HG02970 (cell line): Measurements from ENCODE around the gene ARHGEF10L.

Experiments
- ATAC-seq: cut with Tn5 transposase; IDR thresholded peaks from one replicate; pipeline ENCODE4 v1.9.1; 2021; ENCODE audit warnings: mild to moderate bottlenecking, moderate library complexity, moderate number of reproducible peaks; ENCODE audit not compliant: unreplicated experiment, low FRiP score

Gene ARHGEF10L

DNA sequence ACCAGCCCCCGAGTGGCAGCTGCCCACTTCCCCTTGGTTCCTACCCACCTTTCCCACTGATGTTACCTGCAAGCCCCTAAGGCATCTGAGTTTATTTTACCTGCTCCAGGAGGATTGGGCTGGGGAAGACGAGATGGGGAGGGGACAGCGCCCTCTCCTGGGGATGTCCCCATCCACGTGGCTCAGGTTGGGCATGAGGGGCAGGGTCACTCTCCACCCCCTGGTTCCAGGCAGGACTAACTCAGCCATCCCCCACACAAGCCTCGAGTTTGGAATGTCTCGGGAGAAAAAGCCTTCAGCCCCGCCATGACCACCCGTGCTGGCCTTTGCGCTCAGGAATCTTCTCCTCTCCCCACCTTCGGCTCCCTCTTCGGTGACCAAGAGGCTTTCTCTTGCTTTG is 90.0 kb downstream of the ARHGEF10L start:
- ATAC-seq, result no peak

DNA sequence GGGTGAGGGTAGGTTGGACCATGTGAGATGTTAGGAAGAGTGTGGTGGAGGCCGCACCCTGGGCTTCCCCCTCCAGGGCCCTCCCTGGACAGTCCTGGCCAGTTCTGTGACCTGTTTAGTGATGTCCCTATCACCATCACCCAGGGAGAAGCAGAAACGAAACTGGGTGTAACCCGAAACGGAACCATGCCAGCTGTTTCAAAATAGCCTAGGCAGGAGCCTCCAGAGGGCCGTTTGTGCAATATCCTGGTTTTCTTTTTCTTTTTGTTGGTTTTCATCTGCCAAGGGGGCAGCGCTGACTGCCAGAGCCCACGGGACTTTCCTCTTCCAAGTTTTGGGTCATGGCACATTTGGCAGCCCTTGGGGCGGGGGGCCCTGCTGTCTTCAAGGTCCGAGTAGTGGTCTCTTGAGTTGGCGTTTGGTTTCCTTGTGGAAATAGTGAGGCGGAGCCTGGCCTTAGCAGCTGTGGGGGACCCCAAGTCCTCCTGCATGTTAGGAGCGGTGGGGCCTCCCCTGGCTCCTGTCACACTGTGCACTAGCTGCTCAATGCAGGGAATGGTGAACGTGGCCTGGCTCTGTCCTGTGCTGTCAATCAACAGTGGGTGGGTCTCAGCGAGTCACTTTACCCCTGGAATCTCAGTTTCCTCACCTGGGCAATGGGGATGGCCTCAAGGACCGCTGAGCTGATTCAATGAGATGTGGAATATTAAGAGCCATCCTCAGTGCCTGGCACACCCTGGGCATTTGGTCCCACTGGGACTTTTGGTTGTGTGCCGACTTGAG is 90.7 kb downstream of the ARHGEF10L start:
- ATAC-seq, result no peak

DNA sequence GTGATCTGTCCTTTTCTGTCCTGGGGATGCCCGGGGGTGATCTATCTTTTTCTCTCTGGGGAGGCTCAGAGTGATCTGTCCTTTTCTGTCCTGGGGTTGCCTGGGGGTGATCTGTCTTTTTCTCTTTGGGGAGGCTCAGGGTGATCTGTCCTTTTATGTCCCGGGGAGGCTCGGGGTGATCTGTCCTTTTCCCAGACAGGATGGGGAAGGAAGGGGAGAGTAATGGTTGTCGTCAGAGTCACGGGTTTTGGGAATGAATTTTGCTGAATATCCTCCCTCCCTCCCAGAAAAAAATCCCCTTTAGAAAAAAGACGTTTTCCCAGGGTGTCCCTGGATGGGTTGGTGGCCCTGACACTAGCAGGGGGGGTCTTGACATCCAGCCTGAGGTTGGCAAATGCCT is 91.5 kb downstream of the ARHGEF10L start:
- ATAC-seq, result no peak

DNA sequence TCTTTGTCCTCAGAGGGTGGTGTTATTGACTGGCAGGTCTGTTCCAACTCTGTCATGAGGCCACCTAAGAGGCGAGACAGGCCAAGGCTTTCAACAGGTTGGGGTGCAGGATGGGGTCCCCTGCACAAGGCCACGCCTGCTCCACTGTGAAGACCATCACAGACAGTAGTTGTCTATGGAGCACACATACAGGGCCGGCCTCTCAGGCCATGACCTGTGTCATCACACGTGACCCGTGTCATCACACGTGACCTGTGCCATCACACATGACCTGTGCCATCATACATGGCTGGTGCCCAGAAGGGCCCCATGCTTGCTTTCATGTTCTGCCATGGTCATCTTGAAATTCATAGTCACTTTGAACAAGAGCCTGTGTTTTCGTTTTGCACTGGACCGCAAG is 91.9 kb downstream of the ARHGEF10L start:
- no peak for ATAC-seq

DNA sequence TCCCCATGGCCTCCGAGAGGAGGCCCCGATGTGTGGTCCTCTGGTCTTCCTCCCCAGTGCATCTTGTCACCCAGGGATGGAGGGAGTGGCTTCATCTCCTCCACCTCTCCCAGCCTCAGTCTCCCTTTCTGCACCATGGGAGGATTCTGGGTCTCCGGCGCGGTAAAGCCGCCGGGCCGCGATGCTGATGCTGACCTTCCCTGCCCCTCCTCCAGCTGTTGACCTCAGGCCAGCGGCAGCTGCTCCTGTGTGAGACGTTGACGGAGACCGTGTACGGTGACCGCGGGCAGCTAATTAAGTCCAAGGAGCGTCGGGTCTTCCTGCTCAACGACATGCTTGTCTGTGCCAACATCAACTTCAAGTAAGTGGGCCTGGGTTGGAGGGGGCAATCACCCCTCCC is 92.6 kb downstream of the ARHGEF10L start:
- no peak for ATAC-seq

DNA sequence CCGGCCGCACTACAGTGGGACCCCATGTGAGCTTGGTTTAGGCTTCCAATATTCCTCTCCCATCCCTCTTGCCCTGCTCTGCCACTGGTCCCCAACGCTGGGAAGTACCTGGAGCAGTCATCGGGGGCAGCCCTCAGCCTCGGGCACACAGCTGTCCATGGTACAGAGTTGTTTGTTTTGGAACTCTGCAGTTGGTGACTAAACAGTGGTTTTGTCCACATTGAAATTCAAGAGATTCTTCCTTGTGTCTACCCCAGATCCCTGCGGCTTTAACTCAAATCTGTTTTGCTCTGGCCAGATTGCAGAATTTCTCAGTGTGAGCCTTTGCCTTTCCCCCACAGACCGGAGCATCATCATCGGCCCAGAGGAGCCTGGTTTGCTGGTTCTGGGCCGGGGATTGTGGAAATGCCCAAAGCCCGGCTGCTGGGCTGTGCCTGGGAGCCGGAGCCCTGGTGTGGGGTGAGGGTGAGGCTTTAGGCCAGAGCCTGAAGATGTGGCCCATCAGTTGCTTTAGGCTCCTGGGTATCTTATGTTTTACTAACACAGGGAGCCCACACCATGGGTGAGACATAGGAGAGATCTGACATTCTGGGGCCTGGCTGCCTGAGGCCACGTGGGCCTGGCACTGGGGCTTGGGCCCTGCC is 93.2 kb downstream of the ARHGEF10L start:
- ATAC-seq, result no peak

DNA sequence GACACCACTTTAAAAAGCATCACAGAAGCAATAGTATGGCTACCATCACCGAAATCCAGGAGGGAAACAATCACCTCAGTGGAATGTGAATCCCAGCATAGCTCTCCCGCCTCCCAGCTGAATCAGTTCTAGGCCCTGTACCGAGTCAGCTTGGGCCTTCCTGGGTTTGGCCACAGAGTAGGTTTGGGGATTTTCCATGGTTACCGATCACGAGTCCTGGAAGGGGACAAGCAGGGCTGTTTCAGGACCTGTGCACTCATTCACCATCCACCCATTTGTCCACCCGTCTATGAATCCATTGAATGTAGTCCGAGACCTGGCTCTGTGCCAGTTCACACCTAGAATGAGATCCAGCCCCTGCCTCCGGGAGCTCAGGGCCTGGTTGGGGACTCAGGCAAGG is 94.2 kb downstream of the ARHGEF10L start:
- ATAC-seq, result no peak

DNA sequence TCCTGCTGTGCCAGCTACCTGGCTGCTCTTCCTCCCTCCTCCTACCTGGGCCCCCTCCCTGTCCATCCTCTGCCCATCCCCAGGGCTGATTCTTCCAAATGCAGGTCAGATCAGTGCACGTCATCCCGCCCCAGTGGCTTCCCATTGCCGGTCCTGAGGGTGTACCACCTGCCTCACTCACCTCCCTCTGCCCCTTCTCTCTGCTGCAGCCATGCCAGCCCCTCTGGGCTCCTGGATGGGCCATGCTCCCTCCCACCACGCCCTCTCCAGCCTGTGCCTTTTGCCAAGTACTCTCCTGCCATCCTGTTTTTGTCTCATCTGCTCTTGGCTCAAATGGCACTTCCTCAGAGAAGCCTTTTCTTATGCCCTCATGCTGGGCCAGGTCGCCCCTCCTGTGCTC is 95.8 kb downstream of the ARHGEF10L start:
- no peak for ATAC-seq

DNA sequence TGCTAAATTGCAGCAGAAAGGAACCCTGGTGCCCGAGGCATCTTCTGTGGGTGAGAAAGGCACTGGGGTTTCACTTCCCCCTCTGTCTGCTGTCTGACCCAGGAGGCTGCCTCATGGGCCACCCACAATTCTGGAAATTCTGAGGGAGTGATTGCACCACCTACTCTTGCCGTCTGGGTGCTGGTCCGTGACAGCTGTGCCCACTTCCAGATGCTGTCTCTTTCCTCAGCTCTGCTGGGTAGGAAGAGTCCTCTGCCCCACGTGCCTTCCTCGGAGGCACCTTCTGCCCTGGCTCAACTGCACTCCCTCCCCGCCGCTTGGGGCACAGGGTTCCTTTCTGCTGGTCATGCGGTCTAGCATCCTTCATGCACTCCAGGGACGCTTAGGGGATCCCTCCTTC is 96.3 kb downstream of the ARHGEF10L start:
- no peak for ATAC-seq

DNA sequence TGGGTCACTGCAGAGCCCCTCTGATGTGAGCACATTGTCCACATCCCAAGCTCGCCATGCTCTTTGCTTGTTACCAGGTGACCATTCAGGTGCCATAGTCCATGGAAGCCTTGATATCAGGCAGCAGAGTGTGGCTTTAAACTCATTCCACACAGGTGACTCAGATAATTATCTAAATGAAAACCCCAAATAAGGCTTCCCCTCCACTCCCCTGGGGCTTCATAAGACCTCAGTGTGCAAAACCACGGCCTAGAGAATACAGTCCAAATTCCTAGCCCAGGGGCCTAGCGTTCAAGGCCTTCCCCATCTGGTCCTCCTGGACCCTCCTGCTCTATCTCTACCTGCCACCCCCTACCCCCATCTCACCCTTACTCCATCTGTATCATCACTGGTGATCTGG is 97.1 kb downstream of the ARHGEF10L start:
- no peak for ATAC-seq

DNA sequence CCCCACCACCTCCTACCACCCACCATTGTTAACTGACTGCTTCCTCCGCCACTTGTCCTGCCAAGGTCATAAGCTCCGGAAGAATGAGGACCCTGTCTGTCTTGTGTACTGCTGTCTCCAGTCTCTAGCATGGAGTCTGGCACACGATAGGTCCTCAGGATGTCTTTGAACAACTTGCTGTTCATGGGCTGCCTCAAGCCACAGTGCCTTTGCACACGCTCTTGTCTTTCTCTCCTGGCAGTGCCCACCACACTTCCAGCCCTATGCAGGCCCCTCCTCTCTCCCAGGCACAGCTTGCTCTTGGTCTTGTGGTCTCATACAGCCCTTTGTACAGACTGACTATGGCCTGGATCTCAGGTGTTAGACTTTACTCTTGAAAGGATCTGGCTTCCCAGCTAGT is 97.6 kb downstream of the ARHGEF10L start:
- no peak for ATAC-seq

DNA sequence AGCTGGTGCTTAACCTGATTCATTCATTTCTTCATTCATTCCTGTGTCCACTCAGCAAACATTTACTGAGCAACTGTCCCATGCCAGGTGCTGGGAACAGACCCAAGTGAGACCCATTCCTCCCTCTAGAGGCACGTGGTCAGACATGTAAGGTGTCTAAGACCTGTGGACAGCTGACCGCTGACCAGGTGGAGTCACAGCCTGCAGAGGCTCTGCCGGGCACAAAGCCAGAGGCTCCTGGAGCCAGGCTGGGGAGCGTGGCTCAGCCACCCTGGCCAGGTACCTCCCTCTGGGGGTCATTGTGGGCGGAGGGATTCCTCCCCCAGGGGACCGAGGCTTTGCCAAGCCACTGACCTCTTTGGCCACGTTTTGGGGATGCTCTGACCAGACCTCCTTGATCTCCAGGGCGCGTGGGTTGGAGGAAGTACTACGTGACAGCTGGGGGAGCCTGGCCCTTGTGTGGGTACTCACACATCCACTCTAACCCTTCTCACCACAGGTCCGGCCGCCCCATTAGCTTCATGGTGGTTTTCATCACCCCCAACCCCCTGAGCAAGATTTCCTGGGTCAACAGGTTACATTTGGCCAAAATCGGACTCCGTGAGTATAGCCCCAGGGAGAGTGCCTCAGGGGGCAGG is 100.3 kb downstream of the ARHGEF10L start:
- ATAC-seq, result no peak

DNA sequence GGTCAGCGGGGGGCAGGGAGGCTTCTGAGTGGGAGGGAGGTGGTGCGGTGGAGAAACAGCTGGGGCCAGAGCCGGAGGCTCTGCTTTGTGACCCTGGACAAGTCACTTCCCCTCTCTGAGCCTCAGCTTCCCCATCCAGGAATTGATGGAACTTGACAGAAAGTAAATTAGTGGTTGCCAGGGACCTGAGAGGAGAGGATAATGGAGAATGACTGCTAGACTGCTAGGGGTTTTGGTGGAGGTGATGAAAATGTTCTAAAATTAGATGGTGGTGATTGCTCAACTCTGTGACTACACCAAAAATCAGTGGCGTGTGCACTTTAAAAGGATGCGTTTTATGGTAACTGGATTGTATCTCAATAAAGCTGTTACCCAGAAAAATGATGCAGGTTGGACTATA is 100.9 kb downstream of the ARHGEF10L start:
- no peak for ATAC-seq

DNA sequence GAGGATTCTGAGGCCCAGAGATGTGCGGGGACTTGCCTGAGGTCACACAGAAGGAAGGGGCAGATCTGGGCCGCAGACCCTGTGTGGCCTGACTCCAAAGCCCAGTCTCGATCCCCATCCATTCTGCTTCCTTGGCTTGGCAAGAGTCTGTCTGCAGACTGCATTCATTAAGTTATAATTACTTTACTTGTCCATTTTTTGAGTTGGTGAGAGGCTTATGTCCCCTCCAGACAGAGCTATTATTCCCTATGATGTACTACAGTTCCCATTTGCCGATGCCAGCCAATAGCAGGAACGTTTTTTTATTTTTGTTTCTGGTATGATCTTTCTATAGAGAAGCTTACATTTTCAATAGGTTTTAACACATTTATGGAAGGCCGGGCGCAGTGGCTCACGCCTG is 101.5 kb downstream of the ARHGEF10L start:
- ATAC-seq, result no peak

DNA sequence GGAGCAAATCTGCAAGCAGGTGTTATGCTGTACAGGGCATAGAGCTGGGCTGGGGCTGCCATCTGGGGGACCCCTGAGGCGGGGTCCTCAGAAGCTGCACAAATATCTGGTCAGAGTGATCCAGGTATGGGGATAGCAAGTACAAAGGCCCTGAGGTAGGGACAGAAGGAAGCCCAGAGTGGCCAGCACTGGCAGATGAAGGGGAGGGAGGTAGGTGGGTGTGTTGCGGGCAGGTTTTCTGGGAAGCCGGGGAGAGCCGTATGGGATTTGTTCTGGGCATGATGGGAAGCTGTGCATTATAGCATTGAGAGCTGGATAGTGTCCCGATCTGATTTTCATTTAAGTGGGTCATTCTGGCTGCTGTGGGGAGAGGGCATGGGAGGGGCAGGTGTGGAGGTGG is 102.7 kb downstream of the ARHGEF10L start:
- no peak for ATAC-seq

DNA sequence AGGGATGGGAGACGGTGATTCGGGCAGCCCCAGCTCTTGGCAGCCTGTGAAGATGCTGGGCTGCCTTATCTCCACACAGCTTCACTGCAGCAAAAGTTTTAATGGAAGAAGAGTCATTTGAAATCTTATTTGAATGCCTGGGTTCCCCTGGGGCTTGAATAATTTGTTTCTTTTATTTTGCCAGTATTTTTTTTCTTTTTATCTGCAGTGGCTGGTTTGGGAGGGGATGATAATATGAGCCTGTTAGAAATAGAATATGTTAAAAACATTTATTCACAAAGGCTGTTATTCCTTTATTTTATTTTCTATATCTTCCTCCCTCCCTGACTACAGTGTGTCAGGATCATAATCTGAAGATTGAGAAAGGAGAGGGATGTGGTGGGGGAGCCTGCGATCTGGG is 103.4 kb downstream of the ARHGEF10L start:
- ATAC-seq, result no peak

DNA sequence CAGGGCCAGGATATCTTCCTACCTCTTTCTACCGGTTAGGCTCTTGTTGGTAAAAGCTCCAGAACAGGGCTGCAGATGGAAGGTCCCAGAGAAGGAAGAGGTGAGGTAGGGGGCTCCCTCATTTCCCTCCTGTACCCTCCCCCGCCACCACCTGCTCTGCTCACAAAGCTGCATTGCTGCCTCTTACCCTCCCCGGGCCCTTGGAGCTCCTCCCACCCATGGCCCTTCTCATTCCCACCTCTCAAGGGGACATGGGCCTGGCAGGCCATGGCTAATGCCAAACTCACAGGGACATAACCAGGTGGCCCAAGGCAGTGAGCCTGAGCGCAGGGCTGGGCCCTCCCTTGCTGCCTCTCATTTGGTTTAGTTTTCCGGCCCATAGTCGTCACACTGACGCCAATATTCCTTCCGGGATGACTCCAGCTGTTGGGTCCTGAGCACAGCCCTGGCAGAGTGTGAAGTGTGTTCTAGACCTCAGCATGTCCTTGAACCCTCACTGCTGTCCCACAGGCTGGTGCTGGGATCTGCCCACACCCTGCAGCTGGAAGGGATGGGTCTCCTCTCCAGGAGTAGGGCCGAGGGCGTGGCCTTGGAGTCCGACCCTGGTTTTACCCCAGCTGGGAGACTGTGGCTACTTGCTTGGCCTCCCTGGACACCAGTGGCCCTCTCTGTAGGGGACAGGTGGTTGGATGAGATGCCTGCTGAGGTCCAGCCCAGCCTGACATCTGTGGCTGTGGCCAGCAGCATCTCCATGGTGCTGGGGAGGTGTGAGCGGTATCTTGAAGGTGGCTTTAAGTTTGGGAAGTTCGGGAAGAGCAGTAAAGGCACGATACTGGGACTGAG is 104.6 kb downstream of the ARHGEF10L start:
- no peak for ATAC-seq

DNA sequence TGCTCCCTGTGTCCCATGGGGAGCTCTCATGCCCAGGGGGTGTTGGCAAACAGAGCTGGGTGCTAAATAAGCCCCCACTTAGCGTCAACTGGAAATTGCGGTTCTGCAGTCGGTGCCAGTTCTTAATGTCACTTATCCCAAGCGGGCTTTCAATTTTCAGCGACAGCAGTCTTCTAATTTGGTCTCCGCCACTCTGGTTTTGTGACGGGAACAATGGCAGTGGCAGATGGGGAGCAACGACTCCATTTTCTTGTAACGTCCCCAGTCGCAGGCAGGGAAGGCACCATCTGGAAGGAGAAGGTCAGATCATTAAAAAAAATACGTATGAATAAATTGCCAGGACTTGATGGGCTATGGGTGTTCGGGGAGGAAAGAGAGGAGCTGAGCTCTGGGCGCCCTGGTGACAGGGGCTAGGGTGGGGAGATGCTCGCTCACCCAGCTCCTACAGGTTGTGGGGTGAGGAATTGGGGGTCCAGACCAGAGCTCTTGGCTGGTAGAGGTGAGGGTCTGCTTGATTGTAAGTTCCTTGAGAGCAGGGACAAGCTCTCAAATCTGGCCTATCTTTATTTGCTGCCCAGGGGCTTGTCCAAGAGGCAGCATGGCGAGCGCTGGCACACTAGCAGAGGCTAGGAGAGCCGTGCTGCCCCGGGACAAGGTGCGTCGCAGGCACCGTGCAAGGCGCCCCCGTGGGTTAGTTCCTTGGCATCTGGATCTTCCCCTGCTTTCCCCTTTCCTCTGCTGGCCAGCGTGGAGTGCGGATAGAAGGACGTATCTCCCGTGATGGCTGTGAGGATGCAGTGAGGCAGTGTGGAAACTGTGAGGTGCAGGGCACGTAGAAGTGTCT is 105.8 kb downstream of the ARHGEF10L start:
- no peak for ATAC-seq

DNA sequence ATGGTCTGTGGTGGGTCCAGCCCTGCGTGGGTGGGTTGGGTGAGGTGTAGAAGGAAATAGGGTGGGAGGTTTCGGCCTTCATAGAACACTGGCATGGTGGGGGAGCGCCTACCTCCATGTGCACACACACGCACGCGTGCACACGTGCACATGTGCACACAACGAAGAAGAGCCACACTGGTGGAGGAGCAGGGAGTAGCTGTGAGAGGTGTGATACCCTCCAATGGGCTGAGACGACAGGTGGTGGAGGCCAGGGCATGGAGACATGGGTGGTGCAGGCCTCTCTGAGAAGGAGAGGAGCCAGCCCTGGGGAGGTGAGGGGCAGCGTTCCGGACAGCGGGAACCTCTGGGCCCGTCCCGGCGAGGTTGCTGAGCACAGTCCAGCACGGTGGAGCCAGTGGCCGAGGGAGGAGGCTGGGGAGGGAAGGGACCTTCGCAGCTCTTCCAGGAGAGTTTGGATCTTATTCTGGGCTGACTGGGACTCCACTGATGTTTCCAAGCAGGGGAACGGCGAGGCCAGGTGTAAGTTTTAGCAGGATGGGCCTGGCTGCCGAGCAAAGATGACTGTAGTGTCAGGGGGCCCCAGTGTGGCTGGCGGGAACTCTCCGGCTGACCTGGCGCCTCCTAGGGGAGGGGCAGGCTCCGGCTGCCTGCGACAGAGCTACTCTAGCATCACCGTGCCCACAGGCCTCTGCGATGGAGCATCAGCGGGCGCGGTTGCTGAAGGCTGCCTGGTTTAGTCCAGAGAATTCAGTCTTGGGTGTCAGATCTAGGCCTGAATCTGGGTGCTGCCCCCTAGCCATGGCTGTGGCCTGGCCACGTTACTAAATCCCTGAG is 107.2 kb downstream of the ARHGEF10L start:
- ATAC-seq, result no peak
